Measurements from ENCODE around the gene SORBS2.
"Not testable (repeated sequence)": the region's sequence is repeated elsewhere in the genome, so short reads cannot be mapped to it uniquely, and the experiment has no call there.

Gene SORBS2

GRCh38 chr4:185811509-185812364 is at the start of gene SORBS2:
Gene SORBS2, minus strand, starts transcription at chr4:185812194. Its CDS starts 121,623 bp downstream, at chr4:185690571.
- no peak for TF ChIP-seq CTCF (conservative IDR thresholded peaks at IDR 0.05; ENCODE audit: control insufficient read depth, insufficient read depth, low read depth, low read length)
- H3K4me3 ChIP-seq (ENCODE audit: control insufficient read depth, low read depth, low read length) = no peak within 1 kb of the TSS
- DNase-seq (ENCODE audit: low read depth) = peak; percentile 33

- no peak overlapping the region for H3K4me3 ChIP-seq (ENCODE audit: control insufficient read depth, low read depth, low read length)
- no peak for TF ChIP-seq CTCF (conservative IDR thresholded peaks at IDR 0.05; ENCODE audit: control insufficient read depth, insufficient read depth, low read depth, low read length)
- DNase-seq (ENCODE audit: low read depth) = no peak
These were observed 47.1 kb upstream of the SORBS2 start for GRCh38 chr4:185859111-185859510.

- H3K4me3 ChIP-seq (ENCODE audit: control insufficient read depth, low read depth, low read length); DNase-seq (ENCODE audit: low read depth): not testable (repeated sequence)
These were observed 45.6 kb upstream of the SORBS2 start for GRCh38 chr4:185857561-185857960.

- no peak overlapping the region for H3K4me3 ChIP-seq (ENCODE audit: control insufficient read depth, low read depth, low read length)
- no peak for DNase-seq (ENCODE audit: low read depth)
- no peak for TF ChIP-seq CTCF (conservative IDR thresholded peaks at IDR 0.05; ENCODE audit: control insufficient read depth, insufficient read depth, low read depth, low read length)
These were observed 41.8 kb upstream of the SORBS2 start for GRCh38 chr4:185853841-185854240.

- no peak overlapping the region for H3K4me3 ChIP-seq (ENCODE audit: control insufficient read depth, low read depth, low read length)
- DNase-seq (ENCODE audit: low read depth) = no peak
- TF ChIP-seq CTCF (conservative IDR thresholded peaks at IDR 0.05; ENCODE audit: control insufficient read depth, insufficient read depth, low read depth, low read length) = no peak
These were observed 41.0 kb upstream of the SORBS2 start for GRCh38 chr4:185852961-185853360.

- DNase-seq (ENCODE audit: low read depth) = peak; percentile 69
- no peak overlapping the region for H3K4me3 ChIP-seq (ENCODE audit: control insufficient read depth, low read depth, low read length)
- no peak for TF ChIP-seq CTCF (conservative IDR thresholded peaks at IDR 0.05; ENCODE audit: control insufficient read depth, insufficient read depth, low read depth, low read length)
These were observed 37.9 kb upstream of the SORBS2 start for GRCh38 chr4:185849664-185850550.

All from fibroblast of mammary gland (primary cell).